ENCODE results near the gene SERPINA4. TPM values are rescaled to one million over a fixed set of nuclear protein-coding genes. Genes with fewer than 3 reads are reported as not detected.
A peak's percentile ranks its signal among the peaks of the same experiment; 100 is the strongest.

The SERPINA4 gene, protein sequence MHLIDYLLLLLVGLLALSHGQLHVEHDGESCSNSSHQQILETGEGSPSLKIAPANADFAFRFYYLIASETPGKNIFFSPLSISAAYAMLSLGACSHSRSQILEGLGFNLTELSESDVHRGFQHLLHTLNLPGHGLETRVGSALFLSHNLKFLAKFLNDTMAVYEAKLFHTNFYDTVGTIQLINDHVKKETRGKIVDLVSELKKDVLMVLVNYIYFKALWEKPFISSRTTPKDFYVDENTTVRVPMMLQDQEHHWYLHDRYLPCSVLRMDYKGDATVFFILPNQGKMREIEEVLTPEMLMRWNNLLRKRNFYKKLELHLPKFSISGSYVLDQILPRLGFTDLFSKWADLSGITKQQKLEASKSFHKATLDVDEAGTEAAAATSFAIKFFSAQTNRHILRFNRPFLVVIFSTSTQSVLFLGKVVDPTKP
- total RNA-seq: not detected
- long read RNA-seq: 0 reads

DNA sequence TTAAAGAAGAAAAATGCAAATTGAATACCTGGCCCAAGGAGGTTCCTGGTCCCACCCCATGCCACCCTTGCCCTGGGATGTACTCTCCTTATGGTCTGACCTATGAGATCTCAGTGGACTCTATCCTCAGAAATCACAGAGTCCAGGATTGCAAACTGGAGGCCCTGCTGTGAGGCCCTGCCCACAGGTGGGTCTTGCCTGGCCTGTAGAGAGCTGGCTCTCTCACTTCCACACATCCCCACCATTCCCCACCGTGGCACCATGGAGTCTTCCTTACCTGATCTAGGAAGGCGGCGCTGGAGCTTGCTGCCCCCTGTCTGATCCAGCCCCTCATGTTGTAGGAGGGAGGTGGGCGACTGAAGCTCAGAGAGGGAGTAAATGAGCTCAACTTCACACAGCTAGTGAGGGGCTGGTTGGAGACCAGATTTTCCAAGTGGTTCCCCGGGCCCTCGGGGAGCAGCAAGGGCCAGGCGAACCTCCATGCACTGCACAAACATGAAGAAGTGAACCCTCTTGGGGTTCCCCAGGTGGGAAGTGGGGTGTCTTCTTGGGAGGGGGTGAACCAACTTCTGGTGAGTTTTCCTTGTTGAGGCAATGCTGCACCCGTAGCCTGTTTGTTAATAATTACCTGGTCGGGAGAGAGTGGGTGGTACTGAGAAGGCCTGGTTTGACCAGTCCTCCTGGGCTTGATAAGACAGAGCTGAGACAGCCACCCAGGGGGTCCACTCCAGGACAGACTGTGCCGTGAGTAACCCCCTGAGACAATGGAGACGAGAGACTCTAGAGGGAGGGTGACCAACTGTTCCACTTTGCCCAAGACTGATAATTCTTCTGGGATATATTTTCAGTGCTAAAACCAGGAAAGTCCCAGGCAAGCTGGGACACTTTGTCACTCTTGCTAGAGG, at the start of gene SERPINA4:
Gene SERPINA4, plus strand, starts transcription at position 692 of the 905 bp plus-strand sequence. CDS start 2,041 bp downstream, outside the sequence.
- no peak for DNase-seq
- ATAC-seq (ENCODE audit: poor library complexity): no peak
- intact Hi-C loops (cut with DNase I): no loop called here

DNA sequence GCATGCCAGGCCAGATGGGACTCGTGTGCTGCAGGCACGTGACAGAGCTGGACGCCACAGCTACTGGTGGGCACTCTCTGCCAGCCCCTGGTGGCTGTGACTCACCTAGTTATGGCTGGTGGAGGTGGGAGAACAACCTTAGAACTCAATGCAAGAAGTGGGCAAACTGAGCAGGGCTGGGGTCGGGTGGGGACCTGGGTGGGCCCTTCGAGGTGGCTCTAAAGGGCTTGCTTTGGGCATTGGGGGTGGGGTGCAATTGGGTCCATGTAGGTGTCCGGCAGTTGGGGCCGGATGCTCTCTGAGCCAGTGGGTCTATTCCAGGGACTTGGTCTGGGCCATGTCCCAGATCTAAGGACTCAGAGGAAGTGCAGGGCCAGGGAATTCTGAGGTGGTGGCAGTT, 46.9 kb upstream of the SERPINA4 start:
- intact Hi-C loops (cut with DNase I): no loop called here
- DNase-seq (no peak), ATAC-seq (ENCODE audit: poor library complexity) (no peak)

DNA sequence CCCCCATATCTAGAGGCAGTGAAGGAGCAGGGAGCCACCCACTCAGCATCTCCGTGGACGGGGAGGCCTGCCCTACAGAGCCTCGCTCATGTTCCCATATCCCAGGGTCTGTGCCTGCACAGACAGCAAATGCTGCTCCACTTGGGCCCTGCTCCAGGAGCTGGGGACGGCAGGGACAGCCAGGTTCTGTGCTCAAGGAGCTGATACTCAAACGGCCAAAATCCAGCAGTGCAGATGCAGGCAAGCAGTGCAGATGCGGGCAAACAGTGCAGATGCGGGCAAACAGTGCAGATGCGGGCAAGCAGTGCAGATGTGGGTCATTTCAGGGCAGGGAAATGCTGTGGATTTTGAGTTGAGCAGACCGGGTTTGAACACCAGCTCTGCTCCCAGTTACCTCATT, 45.8 kb upstream of the SERPINA4 start:
- intact Hi-C loops (cut with DNase I): no loop called here
- no peak for ATAC-seq (ENCODE audit: poor library complexity)
- DNase-seq: no peak

DNA sequence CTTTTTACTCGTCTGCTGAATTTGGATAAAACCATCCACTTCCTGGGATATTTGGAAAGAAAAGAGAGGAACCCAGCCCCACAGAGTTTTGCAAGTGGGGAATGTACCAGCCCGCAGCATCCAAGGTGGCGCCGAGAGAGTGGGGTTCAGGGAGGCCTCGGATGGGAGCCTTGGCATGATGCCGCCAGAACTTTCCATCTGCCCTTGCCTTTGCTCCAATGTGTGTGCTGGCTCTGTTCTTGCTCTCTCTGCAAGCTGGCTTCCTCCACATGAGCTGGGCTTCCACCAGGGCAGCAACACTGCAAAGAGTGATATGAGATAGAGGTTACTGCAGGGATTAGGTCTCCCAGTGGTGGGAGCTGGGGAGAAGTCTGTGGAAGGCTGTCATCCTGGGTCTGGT, 45.4 kb upstream of the SERPINA4 start:
- intact Hi-C loops (cut with DNase I): no loop called here
- no peak for DNase-seq
- ATAC-seq (ENCODE audit: poor library complexity): no peak

DNA sequence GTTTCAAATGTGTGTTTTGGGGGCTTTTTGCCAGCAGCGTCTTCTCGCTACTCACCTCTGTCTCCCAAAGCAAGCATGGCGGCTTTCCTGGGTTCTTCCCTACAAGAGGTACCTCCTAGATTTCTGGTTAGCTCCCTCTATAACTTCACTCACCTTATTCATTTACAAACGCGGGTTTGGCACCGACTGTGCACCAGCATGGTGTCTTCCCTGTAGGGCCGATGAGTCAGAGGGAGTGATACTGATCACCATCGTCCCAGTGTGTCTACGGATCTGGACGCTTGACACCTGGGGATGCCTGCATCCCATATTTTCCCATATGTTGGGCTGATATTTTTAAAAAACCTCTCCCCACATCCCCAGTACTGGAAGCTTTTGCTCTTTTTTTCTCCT, 44.0 kb upstream of the SERPINA4 start:
- DNase-seq (no peak), ATAC-seq (ENCODE audit: poor library complexity) (no peak)
- intact Hi-C loops (cut with DNase I): no loop called here

DNA sequence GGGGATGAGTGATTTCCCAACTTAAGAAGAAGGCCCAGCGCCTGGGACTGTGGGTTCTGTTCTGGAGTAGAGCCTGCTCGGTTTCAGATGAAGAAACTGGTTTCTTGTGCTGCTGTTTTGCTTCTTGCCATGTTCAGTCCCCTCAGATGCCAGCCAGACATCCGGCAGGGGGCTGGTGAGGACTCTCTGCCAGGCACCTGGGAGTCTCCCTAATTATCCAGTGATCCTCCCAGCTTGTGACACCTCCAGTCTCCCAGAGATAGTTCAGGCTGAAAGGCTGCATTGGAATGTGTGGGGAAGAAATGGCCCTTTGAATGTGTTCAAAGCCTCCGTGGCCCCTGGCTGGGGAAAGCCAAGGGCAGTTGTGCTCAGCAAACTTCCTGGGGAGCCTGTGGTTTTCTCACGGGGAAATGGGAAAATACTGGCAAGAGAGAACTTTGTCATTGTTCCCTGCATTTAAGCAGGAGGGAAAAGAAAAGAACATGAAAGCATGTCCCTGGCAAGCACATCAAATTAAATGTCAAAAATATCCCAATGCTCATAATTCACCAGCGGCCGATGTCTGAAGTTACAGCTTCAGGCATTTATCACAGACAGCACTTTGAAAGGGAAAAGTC, 43.5 kb upstream of the SERPINA4 start:
- intact Hi-C loops (cut with DNase I): no loop called here
- ATAC-seq (ENCODE audit: poor library complexity): peak; percentile 43
- DNase-seq: no peak

DNA sequence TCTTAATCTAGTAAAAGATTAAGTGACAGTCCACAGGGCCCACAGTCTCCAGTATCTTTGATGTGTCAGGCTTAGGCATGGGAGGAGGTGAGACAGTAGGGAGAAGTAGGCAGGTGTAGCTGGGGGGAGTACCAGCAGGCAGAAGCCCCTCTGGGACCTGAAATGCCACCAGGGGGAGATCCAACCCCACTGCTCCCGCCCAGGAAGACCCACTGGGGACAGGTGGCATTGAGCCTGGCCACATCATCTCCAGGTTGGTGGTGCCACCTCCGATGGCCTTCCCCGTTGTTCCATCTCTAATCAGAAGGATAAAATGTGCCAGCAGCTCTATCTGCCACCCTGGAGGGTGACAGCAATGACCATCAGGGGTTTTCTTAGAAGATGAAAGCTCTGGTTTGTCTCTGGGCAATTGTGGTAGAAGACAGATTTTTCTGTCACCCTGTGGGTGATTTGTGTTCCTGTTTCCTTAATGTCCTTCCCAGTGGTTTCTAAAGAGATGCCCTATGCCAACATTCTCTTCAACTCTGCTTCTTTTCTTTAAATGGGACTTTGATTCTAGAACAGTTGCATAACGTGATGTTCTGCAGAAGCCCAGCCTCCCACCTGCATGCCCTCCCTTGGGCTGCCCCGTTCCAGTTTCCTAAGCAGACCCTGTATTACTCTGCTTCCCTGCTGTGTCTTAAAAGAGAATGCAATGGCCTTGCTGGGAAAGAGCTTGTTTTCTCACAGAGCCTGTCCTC, 39.7 kb upstream of the SERPINA4 start:
- ATAC-seq (ENCODE audit: poor library complexity) (no peak), DNase-seq (no peak)
- intact Hi-C loops (cut with DNase I): no loop called here

DNA sequence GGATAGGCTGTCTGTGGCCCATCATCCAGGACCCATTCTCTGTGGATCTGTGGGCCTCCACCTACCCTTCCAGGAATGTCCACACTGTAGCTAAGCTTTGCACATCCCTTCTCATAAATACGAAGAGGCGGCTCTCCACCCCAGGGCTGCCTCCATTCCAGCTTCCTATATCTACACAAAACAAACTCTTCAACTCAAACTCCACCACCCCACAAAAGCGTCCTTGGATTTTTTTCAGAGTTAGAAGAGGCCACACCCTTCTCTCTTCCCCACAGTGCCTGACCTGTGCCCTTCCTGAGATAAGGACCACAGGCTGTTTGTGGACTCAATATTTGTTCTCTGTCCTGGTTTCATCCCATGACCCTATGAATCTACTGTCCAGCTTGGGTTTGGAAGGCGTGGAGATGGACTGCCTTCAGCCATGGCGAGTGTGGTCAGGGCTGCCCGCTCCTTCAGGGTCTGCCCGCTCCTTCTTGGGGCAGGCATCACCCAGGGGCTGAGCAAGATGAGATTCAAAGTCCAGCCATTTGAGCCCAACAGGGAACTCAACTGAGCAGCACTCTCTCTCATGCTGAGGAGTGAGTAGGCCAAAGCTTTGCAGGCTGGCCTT, 39.0 kb upstream of the SERPINA4 start:
- DNase-seq (no peak), ATAC-seq (ENCODE audit: poor library complexity) (no peak)
- intact Hi-C loops (cut with DNase I): no loop called here

DNA sequence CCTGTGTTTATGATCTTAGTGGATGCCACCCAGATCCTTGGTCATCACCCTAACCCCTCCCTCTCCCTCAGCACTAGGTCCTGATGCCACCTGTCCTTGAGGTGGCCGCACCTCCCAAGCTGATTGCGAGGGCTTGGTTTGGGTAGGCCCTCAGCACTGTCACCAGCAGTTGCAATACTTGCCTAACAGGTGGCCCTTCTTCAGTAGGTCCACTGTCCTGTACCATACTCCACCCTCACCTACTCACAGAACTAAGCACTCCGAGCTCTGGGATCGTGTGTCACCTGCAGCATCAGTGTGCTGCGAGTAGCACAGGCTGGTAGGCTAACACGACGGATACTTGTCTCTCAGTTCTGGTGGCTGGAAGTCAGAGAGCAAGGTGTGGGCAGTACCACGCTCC, 38.0 kb upstream of the SERPINA4 start:
- no peak for ATAC-seq (ENCODE audit: poor library complexity)
- DNase-seq: no peak

DNA sequence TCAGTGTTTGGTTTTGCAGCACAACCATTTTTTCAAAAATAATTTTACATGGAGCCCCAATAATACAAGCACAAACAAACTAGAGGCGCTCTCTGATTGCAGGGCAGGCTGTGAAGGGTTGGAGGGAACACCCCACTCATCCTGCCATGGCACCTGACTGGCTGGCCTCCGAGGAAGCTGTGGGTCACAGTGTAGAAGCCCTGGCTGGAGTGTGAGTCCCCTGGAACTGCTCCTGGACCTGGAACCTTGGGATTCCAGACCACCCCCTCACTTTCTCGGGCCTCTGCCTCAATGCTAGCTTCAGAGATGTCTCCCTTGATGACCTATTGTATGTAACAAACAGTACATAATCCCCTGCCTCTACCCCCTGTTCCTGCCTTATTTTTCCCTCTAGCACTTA, 37.1 kb upstream of the SERPINA4 start:
- DNase-seq (no peak), ATAC-seq (ENCODE audit: poor library complexity) (no peak)
- intact Hi-C loops (cut with DNase I): no loop called here

More for the DNA sequence above, 38.0 kb upstream of the SERPINA4 start:
- intact Hi-C loops (cut with DNase I): no loop called here

DNA sequence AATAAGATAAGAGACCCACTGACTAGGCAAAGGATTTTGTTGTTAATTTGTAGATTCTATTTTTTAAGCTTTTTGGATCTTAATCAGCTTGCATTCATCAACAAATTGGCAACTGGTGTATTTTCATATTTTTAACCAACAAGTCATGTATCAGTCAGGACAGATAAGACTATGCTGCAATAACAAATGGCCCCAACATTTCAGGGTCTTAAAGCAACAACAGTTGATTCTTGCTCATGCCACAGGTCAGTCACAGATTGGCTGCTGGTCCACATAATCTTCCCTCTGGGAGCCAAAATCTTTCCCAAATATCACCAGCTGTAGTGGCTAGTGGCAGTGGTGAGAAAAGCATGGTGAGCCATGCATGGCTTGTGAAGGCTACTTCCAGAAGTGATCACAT, 30.1 kb upstream of the SERPINA4 start:
- ATAC-seq (ENCODE audit: poor library complexity): no peak
- no peak for DNase-seq
- intact Hi-C loops (cut with DNase I): no loop called here

DNA sequence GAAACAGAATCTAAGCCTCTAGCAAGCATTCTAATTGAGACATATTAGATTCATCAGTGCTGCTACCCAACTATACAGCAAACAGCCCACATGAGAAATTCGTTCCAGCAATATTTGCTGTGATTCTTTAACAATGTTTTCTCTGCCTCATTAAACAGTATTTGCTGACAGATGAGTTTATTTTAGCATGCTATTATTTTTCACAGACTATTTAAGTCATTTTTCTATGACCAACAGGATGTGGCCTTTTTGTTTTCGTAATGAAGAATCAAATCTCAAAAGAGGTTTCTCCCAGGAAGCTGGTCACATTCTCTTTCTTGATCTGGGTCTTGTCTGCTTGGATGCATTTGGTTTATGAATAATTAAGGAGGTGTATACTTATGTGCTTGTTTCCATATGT, 28.8 kb upstream of the SERPINA4 start:
- ATAC-seq (ENCODE audit: poor library complexity) (no peak), DNase-seq (no peak)
- intact Hi-C loops (cut with DNase I): no loop called here

DNA sequence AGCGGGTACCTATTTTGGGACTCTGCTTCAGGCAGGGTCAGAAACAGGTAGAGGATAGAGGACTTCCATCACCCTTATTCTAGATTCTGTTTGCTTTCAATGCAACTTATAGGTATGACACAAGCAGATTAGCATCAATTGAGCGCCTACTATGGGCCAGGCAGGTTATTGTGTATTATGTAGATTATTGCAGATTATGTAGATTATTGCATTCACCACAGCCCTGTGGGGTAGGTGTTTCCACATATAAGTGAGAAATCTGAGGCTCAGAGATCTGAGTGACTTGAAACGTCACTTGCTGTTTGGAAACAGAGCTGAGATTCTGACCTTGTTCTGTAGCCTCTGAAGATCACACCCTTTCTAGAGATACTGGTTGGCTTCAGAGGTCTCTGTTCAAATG, 25.7 kb upstream of the SERPINA4 start:
- DNase-seq (no peak), ATAC-seq (ENCODE audit: poor library complexity) (no peak)
- intact Hi-C loops (cut with DNase I): no loop called here

DNA sequence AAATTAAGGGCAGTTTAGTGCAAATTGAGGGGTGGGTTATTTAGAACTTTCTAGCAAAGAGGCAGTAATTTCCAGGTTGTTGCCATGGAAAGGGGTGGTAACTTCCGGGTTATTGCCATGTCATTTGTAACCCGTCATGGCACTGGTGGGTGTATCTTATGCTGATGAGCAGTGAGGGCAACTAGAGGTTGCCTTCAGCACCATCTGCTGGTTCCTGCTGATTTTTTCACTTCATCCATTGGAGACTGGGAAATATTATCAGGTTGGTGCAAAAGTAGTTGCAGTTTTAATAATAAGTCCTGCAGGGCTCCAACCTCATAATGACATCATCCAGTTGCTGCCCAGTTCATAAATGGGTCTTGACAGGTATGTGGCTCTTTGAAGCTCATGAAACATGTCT, 24.4 kb upstream of the SERPINA4 start:
- DNase-seq (no peak), ATAC-seq (ENCODE audit: poor library complexity) (no peak)
- intact Hi-C loops (cut with DNase I): no loop called here

DNA sequence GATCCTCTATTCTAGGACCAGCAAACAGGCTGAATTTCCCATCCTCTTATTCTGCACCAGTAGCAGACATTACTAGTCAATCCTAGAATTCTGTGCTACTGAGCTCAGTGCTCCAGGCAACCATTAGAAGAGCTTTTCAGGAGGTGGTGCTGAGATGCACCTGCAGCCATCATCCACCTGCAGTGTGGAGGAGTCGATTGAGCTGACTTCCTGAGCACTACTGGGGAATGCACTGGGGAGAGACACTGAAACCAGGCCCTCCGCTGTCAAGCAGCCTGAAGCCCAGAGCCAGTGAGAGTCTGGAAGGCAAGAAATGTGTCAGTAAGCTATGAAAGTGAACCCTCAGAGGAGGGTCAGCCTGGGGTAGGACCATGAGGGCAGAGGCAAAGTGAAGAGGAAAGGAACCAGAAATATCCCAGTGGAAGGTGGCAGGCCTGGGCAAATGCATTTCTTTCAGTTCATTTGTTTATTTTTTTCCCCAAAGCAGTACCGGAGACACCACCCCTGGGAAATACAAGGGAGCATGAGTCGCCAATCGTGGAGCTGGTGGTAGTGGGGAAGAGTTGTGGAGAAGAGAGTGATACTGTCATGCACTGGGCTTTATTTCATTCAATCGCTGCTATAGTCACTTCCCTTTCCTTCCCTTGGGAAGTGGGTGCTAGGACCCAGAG, 23.0 kb upstream of the SERPINA4 start:
- DNase-seq (no peak), ATAC-seq (ENCODE audit: poor library complexity) (no peak)
- intact Hi-C loops (cut with DNase I): no loop called here

DNA sequence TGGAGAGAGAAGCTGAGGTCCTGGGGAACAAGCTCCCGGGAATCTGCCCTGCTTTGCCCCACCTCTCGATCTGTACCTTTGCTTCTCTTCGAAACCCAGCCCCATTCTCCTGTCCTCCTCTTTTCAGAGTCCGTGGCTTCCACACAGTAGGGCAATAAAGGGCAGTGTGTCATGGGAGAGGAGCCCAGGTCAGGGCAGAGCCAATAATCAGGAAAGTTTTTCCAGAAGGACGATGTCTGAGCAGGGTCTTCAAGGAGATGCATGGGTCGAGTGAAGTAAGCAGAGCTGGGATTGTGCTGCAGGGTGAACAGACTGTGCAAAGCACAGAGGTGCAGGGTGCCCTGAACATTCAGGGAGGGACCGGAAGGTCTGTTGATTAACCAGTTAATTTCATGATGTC, 22.1 kb upstream of the SERPINA4 start:
- DNase-seq (no peak), ATAC-seq (ENCODE audit: poor library complexity) (no peak)
- intact Hi-C loops (cut with DNase I): no loop called here

DNA sequence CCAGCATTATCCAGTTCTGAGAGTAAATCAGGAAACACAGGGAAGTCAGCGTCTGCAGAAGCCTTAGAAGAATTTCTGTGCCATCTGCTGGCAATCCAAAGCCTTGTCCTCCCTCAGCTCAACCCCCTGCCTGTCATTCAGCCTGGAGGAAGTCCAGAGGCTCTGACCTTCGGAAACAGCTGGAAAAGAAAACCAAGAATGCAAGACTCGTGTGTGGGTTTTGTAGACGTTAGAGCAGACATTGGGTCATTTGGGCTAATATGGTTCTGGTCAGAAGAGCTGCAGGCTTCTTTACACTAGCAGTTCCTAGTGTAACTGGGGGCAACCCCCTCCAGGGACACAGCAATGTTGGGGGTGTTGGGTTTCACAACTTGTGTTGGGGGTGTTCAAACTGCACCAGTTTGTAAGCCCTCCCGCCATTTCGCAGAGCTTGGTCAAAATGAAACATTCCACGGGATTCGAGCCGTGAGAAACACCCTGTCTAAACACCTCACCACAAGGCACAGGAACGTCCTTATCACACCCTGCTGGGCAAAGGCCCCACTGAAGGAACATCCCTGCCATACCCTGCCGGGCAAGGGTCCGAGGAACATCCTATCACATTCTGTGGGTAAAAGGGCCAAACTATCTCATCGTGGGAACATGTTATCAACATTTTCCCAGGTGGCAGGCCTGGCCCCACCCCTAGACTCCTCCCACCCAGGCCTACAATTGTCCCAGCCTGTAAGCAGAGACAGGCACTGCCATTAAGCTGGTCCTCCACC, 21.0 kb upstream of the SERPINA4 start:
- no peak for DNase-seq
- peak; percentile 34 for ATAC-seq (ENCODE audit: poor library complexity)
- intact Hi-C loops (cut with DNase I): no loop called here
